PFSK-1 (cell line): ENCODE data around the gene OR5C1.

Experiments used
- POLR2AphosphoS5 ChIP-seq: IDR thresholded peaks from 2 replicates; pipeline ENCODE4 v1.6.1; 2012; ENCODE audit warnings: low read depth, mild to moderate bottlenecking, control low read depth, low read length, moderate library complexity
- TAF1 ChIP-seq: IDR thresholded peaks from 2 replicates; pipeline ENCODE4 v1.6.1; 2012; ENCODE audit warnings: low read length, control low read depth, borderline replicate concordance; ENCODE audit not compliant: insufficient read depth
- TF ChIP-seq, protein P1 (sequence below), 2 experiments: IDR thresholded peaks; 2 replicates each; pipeline versions ENCODE4 v1.6.1 to v1.8.0; 2011 to 2012; ENCODE audit warnings: low read depth in 2 of 2, low read length in 2 of 2, control low read depth in 1 of 2, inconsistent platforms in 1 of 2, mild to moderate bottlenecking in 1 of 2, moderate library complexity in 1 of 2; ENCODE audit not compliant: insufficient read depth in 1 of 2

GRCh38 chr9:122820490-122820845 lies 31.7 kb downstream of the OR5C1 start:
- TF ChIP-seq TAF1 (no peak), POLR2AphosphoS5 (no peak)
- TF ChIP-seq, protein P1, sequence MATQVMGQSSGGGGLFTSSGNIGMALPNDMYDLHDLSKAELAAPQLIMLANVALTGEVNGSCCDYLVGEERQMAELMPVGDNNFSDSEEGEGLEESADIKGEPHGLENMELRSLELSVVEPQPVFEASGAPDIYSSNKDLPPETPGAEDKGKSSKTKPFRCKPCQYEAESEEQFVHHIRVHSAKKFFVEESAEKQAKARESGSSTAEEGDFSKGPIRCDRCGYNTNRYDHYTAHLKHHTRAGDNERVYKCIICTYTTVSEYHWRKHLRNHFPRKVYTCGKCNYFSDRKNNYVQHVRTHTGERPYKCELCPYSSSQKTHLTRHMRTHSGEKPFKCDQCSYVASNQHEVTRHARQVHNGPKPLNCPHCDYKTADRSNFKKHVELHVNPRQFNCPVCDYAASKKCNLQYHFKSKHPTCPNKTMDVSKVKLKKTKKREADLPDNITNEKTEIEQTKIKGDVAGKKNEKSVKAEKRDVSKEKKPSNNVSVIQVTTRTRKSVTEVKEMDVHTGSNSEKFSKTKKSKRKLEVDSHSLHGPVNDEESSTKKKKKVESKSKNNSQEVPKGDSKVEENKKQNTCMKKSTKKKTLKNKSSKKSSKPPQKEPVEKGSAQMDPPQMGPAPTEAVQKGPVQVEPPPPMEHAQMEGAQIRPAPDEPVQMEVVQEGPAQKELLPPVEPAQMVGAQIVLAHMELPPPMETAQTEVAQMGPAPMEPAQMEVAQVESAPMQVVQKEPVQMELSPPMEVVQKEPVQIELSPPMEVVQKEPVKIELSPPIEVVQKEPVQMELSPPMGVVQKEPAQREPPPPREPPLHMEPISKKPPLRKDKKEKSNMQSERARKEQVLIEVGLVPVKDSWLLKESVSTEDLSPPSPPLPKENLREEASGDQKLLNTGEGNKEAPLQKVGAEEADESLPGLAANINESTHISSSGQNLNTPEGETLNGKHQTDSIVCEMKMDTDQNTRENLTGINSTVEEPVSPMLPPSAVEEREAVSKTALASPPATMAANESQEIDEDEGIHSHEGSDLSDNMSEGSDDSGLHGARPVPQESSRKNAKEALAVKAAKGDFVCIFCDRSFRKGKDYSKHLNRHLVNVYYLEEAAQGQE (IDR thresholded peaks at IDR 0.05; ENCODE audit: insufficient read depth in 1 of 2, low read depth in 2 of 2, low read length in 2 of 2) = no peak
